ENCODE measurements around the gene POP5.
"Not testable (repeated sequence)": the region's sequence is repeated elsewhere in the genome, so short reads cannot be mapped to it uniquely, and the experiment has no call there.

Gene POP5

DNA sequence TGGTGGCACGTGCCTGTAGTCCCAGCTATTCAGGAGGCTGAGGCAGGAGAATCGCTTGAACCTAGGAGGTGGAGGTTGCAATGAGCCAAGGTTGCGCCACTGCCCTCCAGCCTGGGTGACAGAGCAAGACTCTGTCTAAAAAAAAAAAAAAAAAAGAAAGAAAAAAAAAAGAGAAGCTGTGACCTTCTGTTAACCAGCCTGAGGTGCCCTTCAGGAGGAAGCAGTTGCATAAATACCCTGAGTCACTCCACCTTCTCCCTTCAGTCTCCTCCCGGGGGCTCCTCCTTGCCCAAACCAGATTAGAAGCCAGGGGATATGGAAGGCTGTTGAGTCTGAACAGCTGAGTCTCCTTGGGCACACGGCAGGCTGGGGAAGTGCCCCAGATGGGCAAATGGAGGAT lies 21.2 kb upstream of the POP5 start:
- H3K27ac ChIP-seq (ENCODE audit: low read length); H3K9me3 ChIP-seq (ENCODE audit: control insufficient read depth, low read depth, low read length): not testable (repeated sequence)

DNA sequence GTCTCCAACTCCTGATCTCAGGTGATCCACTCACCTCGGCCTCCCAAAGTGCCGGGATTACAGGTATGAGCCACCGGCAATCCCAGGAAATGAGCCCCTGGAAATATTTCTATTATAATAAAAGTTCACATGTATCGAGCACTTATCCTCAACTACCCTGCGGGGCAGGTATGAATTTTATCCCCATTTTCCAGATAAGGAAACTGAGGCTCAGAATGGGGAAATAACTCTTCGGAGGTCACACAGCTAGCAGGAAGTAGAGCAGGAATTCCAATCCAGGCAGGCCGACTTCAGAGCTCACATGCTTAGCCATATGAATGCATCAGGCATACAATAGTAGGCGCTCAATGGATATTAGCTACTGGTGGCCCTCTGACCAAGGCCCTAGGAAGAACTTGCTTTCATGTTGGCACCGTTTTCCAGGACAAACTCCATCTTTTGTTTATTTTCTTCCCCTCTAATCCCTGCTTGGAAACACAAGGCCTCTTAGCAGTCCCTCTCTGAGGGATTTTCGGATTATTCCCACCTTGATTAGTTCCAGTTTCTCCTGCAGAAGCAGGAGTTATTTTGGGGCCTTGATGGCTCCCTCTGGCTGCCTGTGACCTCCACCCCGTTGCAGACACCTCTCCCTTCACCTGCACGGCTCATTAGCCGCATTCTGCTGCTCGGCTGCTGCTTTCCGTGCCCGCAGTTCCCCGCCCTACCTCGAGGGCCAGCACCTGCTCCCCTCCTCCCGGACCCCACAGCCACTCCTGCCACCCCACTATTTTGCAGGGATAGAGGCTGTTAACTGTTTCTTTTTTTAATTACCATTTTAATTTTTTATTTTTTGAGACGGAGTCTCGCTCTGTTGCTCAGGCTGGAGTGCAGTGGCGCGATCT lies 18.7 kb upstream of the POP5 start:
- Histone ChIP-seq H3K36me3 (ENCODE audit: control insufficient read depth, low read depth, low read length) (no peaks in the 10 kb centered on the region), H3K27me3 (ENCODE audit: control insufficient read depth, insufficient read depth, low read length) (no peaks in the 10 kb centered on the region), H3K27ac (ENCODE audit: low read length) (no peak overlapping the region), H3K9me3 (ENCODE audit: control insufficient read depth, low read depth, low read length) (no peaks in the 10 kb centered on the region), H3K9ac (ENCODE audit: low read length) (no peak overlapping the region), H3K4me1 (ENCODE audit: control insufficient read depth, low read depth, low read length) (no peaks in the 10 kb centered on the region), H3K4me3 (ENCODE audit: low read length) (no peak overlapping the region)

More for the DNA sequence above, 21.2 kb upstream of the POP5 start:
- H3K4me3 ChIP-seq (ENCODE audit: low read length); H3K27me3 ChIP-seq (ENCODE audit: control insufficient read depth, insufficient read depth, low read length); H3K9ac ChIP-seq (ENCODE audit: low read length); H3K4me1 ChIP-seq (ENCODE audit: control insufficient read depth, low read depth, low read length); H3K36me3 ChIP-seq (ENCODE audit: control insufficient read depth, low read depth, low read length): not testable (repeated sequence)

DNA sequence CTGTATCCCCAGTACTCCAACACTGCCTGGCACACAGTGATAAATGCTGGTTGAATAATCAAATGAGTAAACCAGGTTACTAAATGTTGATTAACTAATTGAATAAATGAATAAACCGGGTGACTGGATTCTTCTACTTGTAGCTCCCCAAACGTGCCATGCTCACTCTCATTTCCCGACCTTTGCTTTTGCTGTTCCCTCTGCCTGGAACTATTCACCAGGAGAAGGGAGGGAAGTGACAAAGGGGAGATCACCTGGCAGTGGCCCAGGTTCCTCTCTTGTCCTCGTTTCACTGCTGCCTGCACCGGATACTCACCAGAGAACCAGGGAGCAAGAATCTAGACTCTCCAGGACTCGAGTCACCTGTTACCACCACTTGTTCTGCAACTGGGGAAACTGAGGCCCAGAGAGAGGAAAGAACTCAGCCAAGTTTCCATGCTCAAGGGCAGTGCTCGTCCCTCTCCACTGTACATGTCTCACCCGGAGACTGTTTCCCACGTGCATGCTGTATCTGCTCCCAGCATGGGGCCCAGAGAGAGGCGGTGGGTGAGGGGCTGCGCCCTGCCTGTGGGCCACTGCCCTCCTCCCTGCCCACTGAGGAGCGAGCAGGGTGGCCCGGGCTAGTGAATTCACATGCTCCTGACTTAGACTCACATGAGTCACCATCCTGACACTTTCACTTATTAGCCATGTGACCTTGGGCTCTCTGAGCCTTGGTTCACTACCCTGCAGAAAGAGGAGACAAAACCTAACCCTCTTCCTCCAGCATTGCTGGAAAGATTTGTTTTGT lies 17.7 kb upstream of the POP5 start:
- Histone ChIP-seq H3K4me3 (ENCODE audit: low read length) (no peak overlapping the region), H3K9ac (ENCODE audit: low read length) (no peak overlapping the region), H3K36me3 (ENCODE audit: control insufficient read depth, low read depth, low read length) (no peaks in the 10 kb centered on the region), H3K27ac (ENCODE audit: low read length) (no peak overlapping the region), H3K4me1 (ENCODE audit: control insufficient read depth, low read depth, low read length) (no peaks in the 10 kb centered on the region), H3K9me3 (ENCODE audit: control insufficient read depth, low read depth, low read length) (no peaks in the 10 kb centered on the region), H3K27me3 (ENCODE audit: control insufficient read depth, insufficient read depth, low read length) (no peaks in the 10 kb centered on the region)

DNA sequence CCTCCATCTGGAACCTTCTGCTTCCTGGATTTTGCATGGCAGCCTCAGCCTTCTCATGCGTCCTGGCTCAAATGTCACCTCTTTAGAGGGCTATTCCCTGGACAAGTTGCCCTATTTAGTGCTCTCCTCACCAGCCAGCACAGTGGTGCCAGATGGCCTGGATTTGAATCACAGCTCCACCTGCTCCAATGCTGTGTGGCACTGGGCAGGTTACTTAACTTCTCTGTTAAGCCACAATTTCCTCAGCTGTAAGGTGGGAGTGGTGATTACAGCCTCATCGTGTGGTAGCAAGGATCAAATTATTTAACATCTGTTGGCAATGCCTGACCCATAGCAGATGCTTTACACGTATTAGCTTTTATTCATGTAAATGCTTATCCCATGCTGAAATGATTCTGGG lies 16.7 kb upstream of the POP5 start:
- Histone ChIP-seq H3K9ac (ENCODE audit: low read length) (no peak overlapping the region), H3K27ac (ENCODE audit: low read length) (no peak overlapping the region), H3K9me3 (ENCODE audit: control insufficient read depth, low read depth, low read length) (no peaks in the 10 kb centered on the region), H3K36me3 (ENCODE audit: control insufficient read depth, low read depth, low read length) (no peaks in the 10 kb centered on the region), H3K27me3 (ENCODE audit: control insufficient read depth, insufficient read depth, low read length) (no peaks in the 10 kb centered on the region), H3K4me1 (ENCODE audit: control insufficient read depth, low read depth, low read length) (no peaks in the 10 kb centered on the region), H3K4me3 (ENCODE audit: low read length) (no peak overlapping the region)

DNA sequence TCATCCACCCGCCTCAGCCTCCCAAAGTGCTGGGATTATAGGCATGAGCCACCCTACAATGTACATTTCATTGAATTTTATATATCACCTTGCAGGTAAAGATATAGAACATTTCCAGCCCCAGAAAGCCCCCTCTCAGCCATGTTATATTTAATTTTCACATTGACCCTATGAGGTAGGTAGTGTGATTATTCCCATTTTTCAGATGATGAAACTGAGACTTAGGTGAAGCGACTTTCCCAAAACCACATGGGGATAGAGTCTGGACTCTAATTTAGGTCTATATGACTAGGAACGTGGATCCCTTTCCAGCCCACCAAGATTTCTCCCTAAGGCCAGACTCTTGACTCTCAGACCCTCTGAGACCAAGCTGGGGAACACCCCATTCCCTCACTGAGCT lies 15.7 kb upstream of the POP5 start:
- no peak overlapping the region for H3K27ac ChIP-seq (ENCODE audit: low read length)
- no peaks in the 10 kb centered on the region for H3K4me1 ChIP-seq (ENCODE audit: control insufficient read depth, low read depth, low read length)
- H3K27me3 ChIP-seq (ENCODE audit: control insufficient read depth, insufficient read depth, low read length): no peaks in the 10 kb centered on the region
- no peaks in the 10 kb centered on the region for H3K9me3 ChIP-seq (ENCODE audit: control insufficient read depth, low read depth, low read length)
- no peaks in the 10 kb centered on the region for H3K36me3 ChIP-seq (ENCODE audit: control insufficient read depth, low read depth, low read length)
- no peak overlapping the region for H3K9ac ChIP-seq (ENCODE audit: low read length)
- H3K4me3 ChIP-seq (ENCODE audit: low read length): no peak overlapping the region

DNA sequence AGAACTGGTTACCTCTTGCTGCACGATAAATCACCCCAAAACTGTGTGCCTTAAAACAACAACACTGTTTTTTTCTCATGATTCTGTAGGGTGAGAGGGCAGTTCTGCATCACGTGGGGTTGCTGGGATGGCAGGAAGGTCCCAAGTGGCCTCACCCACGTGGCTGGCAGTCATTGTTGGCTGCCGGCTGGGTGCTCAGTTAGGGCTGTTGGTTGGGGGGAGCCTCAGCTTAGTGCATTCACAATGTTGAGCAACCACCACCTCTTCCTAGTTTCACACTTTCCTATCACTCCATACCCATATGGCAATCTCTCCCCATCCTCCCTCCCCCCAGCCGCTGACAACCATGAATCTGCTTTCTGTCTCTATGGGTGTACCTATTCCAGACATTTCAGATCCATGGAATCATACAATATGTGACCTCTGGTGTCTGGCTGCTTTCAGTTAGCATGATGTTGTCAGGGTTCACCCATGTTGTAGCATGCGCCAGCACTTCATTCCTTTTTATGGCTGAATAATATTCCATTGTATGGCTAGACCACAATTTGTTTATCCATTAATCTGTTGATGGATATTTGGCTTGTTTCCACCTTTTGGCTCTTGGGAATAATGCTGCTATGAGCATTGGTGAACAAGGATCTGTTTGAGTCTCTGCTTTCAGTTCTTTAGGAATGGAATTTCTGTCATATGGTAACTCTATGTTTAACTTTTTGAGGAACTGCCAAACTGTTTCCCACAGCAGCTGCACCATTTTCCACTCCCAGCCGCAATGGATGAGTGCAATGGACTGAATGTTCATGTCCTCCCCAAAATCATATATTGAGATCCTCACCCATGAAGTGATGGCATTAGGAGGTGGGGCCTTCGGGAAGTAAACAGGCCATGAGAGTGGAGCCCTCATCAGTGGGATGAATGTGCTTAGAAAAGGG lies 11.2 kb upstream of the POP5 start:
- H3K9ac ChIP-seq (ENCODE audit: low read length): no peak overlapping the region
- no peaks in the 10 kb centered on the region for H3K27me3 ChIP-seq (ENCODE audit: control insufficient read depth, insufficient read depth, low read length)
- no peaks in the 10 kb centered on the region for H3K4me1 ChIP-seq (ENCODE audit: control insufficient read depth, low read depth, low read length)
- no peak overlapping the region for H3K4me3 ChIP-seq (ENCODE audit: low read length)
- no peaks in the 10 kb centered on the region for H3K36me3 ChIP-seq (ENCODE audit: control insufficient read depth, low read depth, low read length)
- no peak overlapping the region for H3K27ac ChIP-seq (ENCODE audit: low read length)
- H3K9me3 ChIP-seq (ENCODE audit: control insufficient read depth, low read depth, low read length): no peaks in the 10 kb centered on the region

DNA sequence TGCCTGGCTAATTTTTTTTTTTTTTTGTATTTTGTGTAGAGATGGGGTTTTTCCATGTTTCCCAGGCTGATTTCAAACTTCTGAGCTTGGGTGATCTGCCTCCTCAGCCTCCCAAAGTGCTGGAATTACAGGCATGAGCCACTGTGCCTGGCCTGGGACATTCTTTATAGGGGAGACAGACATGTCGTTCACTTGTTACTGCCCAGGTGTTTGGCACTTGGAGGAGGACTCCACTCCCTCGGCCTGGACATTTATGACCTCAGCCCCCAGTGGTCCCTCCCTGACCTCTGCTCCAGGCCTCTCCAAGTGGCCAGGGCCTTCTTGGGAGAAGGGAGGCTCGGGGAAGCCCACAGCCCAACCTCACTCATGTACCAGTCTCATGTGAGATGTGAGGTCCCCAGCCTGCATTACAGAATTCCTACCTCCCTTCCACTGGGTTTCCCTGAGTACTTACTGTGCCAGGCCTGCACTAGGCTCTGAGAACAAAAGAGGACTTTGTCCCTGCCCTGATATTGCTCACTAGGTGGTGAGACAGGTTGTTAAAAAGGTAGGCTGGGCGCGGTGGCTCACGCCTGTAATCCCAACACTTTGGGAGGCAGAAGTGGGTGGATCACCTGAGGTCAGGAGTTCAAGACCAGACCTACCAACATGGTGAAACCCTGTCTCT lies 9.7 kb upstream of the POP5 start:
- H3K36me3 ChIP-seq (ENCODE audit: control insufficient read depth, low read depth, low read length): no peaks in the 10 kb centered on the region
- H3K27me3 ChIP-seq (ENCODE audit: control insufficient read depth, insufficient read depth, low read length): peaks cover 2% of the 10 kb centered on the region
- H3K9ac ChIP-seq (ENCODE audit: low read length): no peak overlapping the region
- H3K4me1 ChIP-seq (ENCODE audit: control insufficient read depth, low read depth, low read length): no peaks in the 10 kb centered on the region
- H3K4me3 ChIP-seq (ENCODE audit: low read length): no peak overlapping the region
- no peak overlapping the region for H3K27ac ChIP-seq (ENCODE audit: low read length)
- no peaks in the 10 kb centered on the region for H3K9me3 ChIP-seq (ENCODE audit: control insufficient read depth, low read depth, low read length)

DNA sequence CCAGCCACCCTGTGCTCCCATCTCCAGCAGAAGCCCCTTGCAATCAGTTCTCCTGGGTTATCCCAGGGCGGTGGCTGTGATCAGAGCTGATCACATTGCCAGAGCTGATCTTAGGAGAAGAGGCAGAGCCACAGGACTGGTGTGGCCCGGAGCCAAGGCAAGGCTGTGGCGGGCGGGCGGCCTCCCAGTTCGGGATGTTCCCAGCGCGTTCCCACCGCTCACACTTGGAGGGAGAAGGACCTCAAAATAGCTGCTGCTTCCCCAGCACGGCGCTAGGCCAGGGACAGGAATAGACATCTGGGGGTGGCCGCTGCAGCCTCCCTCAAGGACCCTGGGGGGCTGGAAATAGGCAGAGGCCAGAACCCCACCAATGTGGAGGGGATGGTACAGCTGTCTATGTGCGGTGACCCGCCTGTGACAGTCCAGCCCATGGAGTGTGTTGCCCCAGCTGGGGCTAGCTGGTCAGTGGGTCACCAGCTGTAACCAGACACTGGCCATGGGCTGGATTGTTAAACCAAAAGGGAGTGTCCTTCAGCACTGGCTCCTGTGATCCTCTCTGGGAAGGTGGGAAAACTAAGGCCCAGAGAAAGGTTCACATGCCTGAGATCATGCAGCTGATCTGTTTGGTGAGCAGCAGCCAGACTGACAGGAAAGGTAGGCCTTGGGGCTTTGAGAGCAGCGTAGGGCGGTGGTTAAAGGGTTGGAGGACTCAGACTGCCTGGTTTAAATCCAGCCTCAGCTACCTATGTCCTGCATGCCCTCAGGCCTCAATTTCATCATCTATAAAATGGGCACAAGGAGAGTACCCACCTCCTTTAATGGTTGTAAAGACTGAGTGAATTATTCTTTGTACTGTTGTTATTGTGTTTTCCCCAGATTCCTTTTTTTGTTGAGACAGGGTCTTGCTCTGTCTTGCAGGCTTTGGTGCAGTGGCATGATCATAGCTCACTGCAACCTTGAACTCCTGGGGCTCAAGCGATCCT lies 8.0 kb upstream of the POP5 start:
- no peak overlapping the region for H3K27ac ChIP-seq (ENCODE audit: low read length)
- no peaks in the 10 kb centered on the region for H3K9me3 ChIP-seq (ENCODE audit: control insufficient read depth, low read depth, low read length)
- H3K27me3 ChIP-seq (ENCODE audit: control insufficient read depth, insufficient read depth, low read length): peaks cover 18% of the 10 kb centered on the region
- no peak overlapping the region for H3K9ac ChIP-seq (ENCODE audit: low read length)
- H3K36me3 ChIP-seq (ENCODE audit: control insufficient read depth, low read depth, low read length): no peaks in the 10 kb centered on the region
- H3K4me1 ChIP-seq (ENCODE audit: control insufficient read depth, low read depth, low read length): no peaks in the 10 kb centered on the region
- no peak overlapping the region for H3K4me3 ChIP-seq (ENCODE audit: low read length)

DNA sequence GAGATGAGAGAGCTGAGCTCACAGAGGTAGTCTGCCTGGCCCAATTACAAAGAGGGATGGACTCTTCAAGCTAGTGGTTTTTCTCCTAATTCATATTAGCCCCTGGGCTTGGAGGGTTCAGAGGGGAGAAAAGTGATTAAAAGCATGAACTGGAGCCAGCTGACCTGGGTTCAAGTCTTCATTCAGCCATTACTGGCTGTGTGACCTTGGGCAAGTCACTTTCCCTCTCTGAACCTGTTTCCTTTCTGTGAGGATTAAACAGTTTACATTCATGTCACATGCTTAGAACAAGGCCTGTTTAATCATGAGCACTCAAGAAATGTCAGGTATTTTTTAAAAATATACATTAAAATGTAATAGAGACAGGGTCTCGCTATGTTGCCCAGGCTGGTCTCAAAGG lies 7.2 kb upstream of the POP5 start:
- no peak overlapping the region for H3K27ac ChIP-seq (ENCODE audit: low read length)
- no peaks in the 10 kb centered on the region for H3K9me3 ChIP-seq (ENCODE audit: control insufficient read depth, low read depth, low read length)
- H3K27me3 ChIP-seq (ENCODE audit: control insufficient read depth, insufficient read depth, low read length): peaks cover 26% of the 10 kb centered on the region
- no peaks in the 10 kb centered on the region for H3K36me3 ChIP-seq (ENCODE audit: control insufficient read depth, low read depth, low read length)
- no peaks in the 10 kb centered on the region for H3K4me1 ChIP-seq (ENCODE audit: control insufficient read depth, low read depth, low read length)
- no peak overlapping the region for H3K4me3 ChIP-seq (ENCODE audit: low read length)
- H3K9ac ChIP-seq (ENCODE audit: low read length): no peak overlapping the region

DNA sequence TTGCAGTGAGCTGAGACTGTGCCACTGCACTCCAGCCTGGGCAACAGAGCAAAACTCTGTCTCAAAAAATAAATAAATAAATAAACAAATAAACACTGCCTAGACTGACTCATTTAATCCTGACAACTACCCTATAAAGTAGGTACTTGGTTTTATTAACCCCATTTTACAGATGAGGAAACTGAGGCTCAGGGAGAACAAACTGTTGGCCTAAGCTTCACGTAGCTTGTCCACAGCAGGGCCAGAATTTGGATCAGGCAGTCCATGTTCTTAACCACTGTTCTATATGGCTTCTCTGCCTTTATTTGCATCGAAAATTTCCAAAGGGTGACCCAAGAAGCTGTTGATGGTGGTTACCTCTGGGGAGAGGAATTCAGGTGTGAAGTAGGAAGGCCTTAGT lies 5.7 kb upstream of the POP5 start:
- H3K9ac ChIP-seq (ENCODE audit: low read length): no peak overlapping the region
- no peaks in the 10 kb centered on the region for H3K9me3 ChIP-seq (ENCODE audit: control insufficient read depth, low read depth, low read length)
- no peaks in the 10 kb centered on the region for H3K36me3 ChIP-seq (ENCODE audit: control insufficient read depth, low read depth, low read length)
- peaks cover 26% of the 10 kb centered on the region for H3K27me3 ChIP-seq (ENCODE audit: control insufficient read depth, insufficient read depth, low read length)
- peaks cover under 1% of the 10 kb centered on the region for H3K4me1 ChIP-seq (ENCODE audit: control insufficient read depth, low read depth, low read length)
- no peak overlapping the region for H3K4me3 ChIP-seq (ENCODE audit: low read length)
- H3K27ac ChIP-seq (ENCODE audit: low read length): no peak overlapping the region
